SK-N-SH (cell line): ENCODE results near the gene SNAP29. TPM values are rescaled to one million over a fixed set of nuclear protein-coding genes. Genes with fewer than 3 reads are reported as not detected.

Experiments
- CTCF ChIA-PET: fragments of 300-600, 350-600 bp; formaldehyde crosslinking; extraction: SDS; loops from one replicate; lab custom pipeline; 2021; lab: Yijun Ruan, JAX
- POLR2A ChIA-PET: fragments of 350-600 bp; sonication (Branson Sonifier 250); formaldehyde crosslinking; extraction: SDS; loops from one replicate; lab custom pipeline; 2020; ENCODE audit warnings: antibody characterized with exemption, inconsistent platforms; lab: Yijun Ruan, JAX
- DNase-seq: peaks from one replicate; pipeline ENCODE4 v3.0.0; 2012
- H2AFZ ChIP-seq: fragments of 200-600 bp; sonication (generic); 2 replicates; pipeline ENCODE4 v1.8.1; 2016; ENCODE audit warnings: antibody characterized with exemption, mild to moderate bottlenecking, low read depth
- H3F3A ChIP-seq: fragments of 200-600 bp; sonication (generic); replicated peaks from 2 replicates; pipeline ENCODE3; 2016; ENCODE audit warnings: antibody characterized with exemption, mild to moderate bottlenecking; ENCODE audit not compliant: insufficient read depth
- H3K27ac ChIP-seq, 2 experiments: fragments of 200-500 bp in 1 of 2; fragments of 200-600 bp in 1 of 2; sonication (Bioruptor generic) in 1 of 2; sonication (generic), shearing (Covaris generic) in 1 of 2; 2 replicates each; pipeline versions ENCODE4 v1.5.1 to v1.6.1; 2014 to 2016; ENCODE audit warnings: low read depth in 2 of 2, inconsistent platforms in 1 of 2, low read length in 1 of 2, mild to moderate bottlenecking in 1 of 2, mixed read lengths in 1 of 2
- H3K27me3 ChIP-seq: fragments of 200-600 bp; sonication (generic), shearing (Covaris generic); 2 replicates; pipeline ENCODE4 v1.6.1; 2016; ENCODE audit warnings: mixed run types; ENCODE audit not compliant: insufficient read depth
- H3K36me3 ChIP-seq, 2 experiments: fragments of 200-500 bp in 1 of 2; fragments of 200-600 bp in 1 of 2; sonication (Bioruptor generic) in 1 of 2; sonication (generic) in 1 of 2; replicated peaks in 1 of 2; 2 replicates each; pipeline versions ENCODE3 to v1.5.1; 2014 to 2016; ENCODE audit warnings: low read length in 1 of 2, mild to moderate bottlenecking in 1 of 2; ENCODE audit not compliant: insufficient read depth in 2 of 2, control insufficient read depth in 1 of 2
- H3K4me1 ChIP-seq, 2 experiments: fragments of 200-500 bp in 1 of 2; fragments of 200-600 bp in 1 of 2; sonication (Bioruptor generic) in 1 of 2; sonication (generic), shearing (Covaris generic) in 1 of 2; 2 replicates each; pipeline versions ENCODE4 v1.5.1 to v1.6.1; 2014 to 2016; ENCODE audit warnings: low read depth in 1 of 2, low read length in 1 of 2, mixed run types in 1 of 2; ENCODE audit not compliant: insufficient read depth in 2 of 2, control insufficient read depth in 1 of 2
- H3K4me2 ChIP-seq: fragments of 200-600 bp; sonication (generic), shearing (Covaris generic); 2 replicates; pipeline ENCODE4 v1.6.1; 2017; ENCODE audit warnings: mixed run types
- H3K4me3 ChIP-seq, 2 experiments: fragments of 200-500 bp in 1 of 2; fragments of 200-600 bp in 1 of 2; sonication (Bioruptor generic) in 1 of 2; sonication (generic), shearing (Covaris generic) in 1 of 2; 2 replicates each; pipeline versions ENCODE4 v1.5.1 to v1.8.1; 2014 to 2016; ENCODE audit warnings: low read depth in 2 of 2, inconsistent platforms in 1 of 2, low read length in 1 of 2, mild to moderate bottlenecking in 1 of 2, mixed read lengths in 1 of 2, moderate library complexity in 1 of 2
- H3K79me2 ChIP-seq: fragments of 200-600 bp; sonication (generic); 2 replicates; pipeline ENCODE4 v1.8.1; 2017; ENCODE audit warnings: mild to moderate bottlenecking; ENCODE audit not compliant: insufficient read depth
- H3K9ac ChIP-seq: fragments of 200-600 bp; sonication (generic); 2 replicates; pipeline ENCODE4 v1.6.1; 2017; ENCODE audit warnings: mixed run types
- H3K9me2 ChIP-seq: fragments of 200-600 bp; sonication (generic); 2 replicates; pipeline ENCODE4 v1.6.1; 2017; ENCODE audit warnings: mixed run types
- H3K9me3 ChIP-seq: fragments of 200-600 bp; sonication (generic); 2 replicates; pipeline ENCODE4 v1.6.1; 2017; ENCODE audit warnings: mixed run types, mild to moderate bottlenecking, moderate library complexity
- H4K20me1 ChIP-seq: fragments of 200-600 bp; sonication (generic); 2 replicates; pipeline ENCODE4 v1.6.1; 2017; ENCODE audit warnings: mild to moderate bottlenecking, mixed run types; ENCODE audit not compliant: insufficient read depth
- CHD2 ChIP-seq: fragments of 150-350 bp; IDR thresholded peaks from 2 replicates; pipeline ENCODE4 v1.6.1; 2018; ENCODE audit warnings: low read length; ENCODE audit not compliant: partially characterized antibody
- CTCF ChIP-seq: fragments of 200-600 bp; sonication (generic); IDR thresholded peaks from 2 replicates; pipeline ENCODE4 v1.6.1; 2017; ENCODE audit warnings: antibody characterized with exemption, mild to moderate bottlenecking, moderate library complexity
- ELF1 ChIP-seq: IDR thresholded peaks from 2 replicates; pipeline ENCODE4 v1.4.0; 2012
- FOXJ3 ChIP-seq: sonication (generic); formaldehyde crosslinking; IDR thresholded peaks from 2 replicates; pipeline ENCODE4 v1.5.1; 2020; ENCODE audit warnings: mild to moderate bottlenecking, missing genetic modification reagents
- GABPA ChIP-seq: IDR thresholded peaks from 2 replicates; pipeline ENCODE4 v1.4.0; 2012; ENCODE audit warnings: low read depth, mild to moderate bottlenecking
- JUND ChIP-seq: IDR thresholded peaks from 2 replicates; pipeline ENCODE4 v1.4.0; 2012
- MXI1 ChIP-seq: IDR thresholded peaks from 2 replicates; pipeline ENCODE4 v1.6.1; 2012; ENCODE audit warnings: mild to moderate bottlenecking, low read depth, low read length, improper control_type of control experiment
- NRF1 ChIP-seq: IDR thresholded peaks from 2 replicates; pipeline ENCODE4 v1.6.1; 2012; ENCODE audit warnings: low read depth, mild to moderate bottlenecking, low read length
- REST ChIP-seq: IDR thresholded peaks from 2 replicates; pipeline ENCODE4 v1.6.1; 2012; ENCODE audit warnings: mild to moderate bottlenecking, low read depth, low read length, moderate library complexity
- RFX5 ChIP-seq: IDR thresholded peaks from 2 replicates; pipeline ENCODE4 v1.6.1; 2012; ENCODE audit warnings: mild to moderate bottlenecking, improper control_type of control experiment, low read length
- RXRA ChIP-seq: IDR thresholded peaks from 2 replicates; pipeline ENCODE4 v1.4.0; 2012; ENCODE audit warnings: low read depth, mild to moderate bottlenecking, borderline replicate concordance
- SMC3 ChIP-seq: IDR thresholded peaks from 2 replicates; pipeline ENCODE4 v1.6.1; 2012; ENCODE audit warnings: low read depth, low read length, improper control_type of control experiment
- TEAD4 ChIP-seq: IDR thresholded peaks from 2 replicates; pipeline ENCODE4 v1.4.0; 2012; ENCODE audit warnings: mild to moderate bottlenecking, borderline replicate concordance; ENCODE audit not compliant: insufficient read depth
- YY1 ChIP-seq: IDR thresholded peaks from 2 replicates; pipeline ENCODE4 v1.4.0; 2012; ENCODE audit warnings: low read depth, mild to moderate bottlenecking
- WGBS: methylation state at CpG from one replicate; pipeline ENCODE4 v1.1.6; 2017; ENCODE audit warnings: low lambda C conversion rate; 5-methylcytosine and 5-hydroxymethylcytosine counted together
- polyA plus RNA-seq, 3 experiments: library from polyadenylated mRNA; depleted of rRNA; stranded (reverse); fragments of >200 nt; gene quantifications; 2 replicates each; pipeline ENCODE4 v1.2.3, GENCODE V29; 2012
- TF ChIP-seq, protein P1 (sequence below): IDR thresholded peaks from 2 replicates; pipeline ENCODE4; 2012
- TF ChIP-seq, protein P2 (sequence below): fragments of 150-350 bp; IDR thresholded peaks from 2 replicates; pipeline ENCODE4 v1.6.1; 2017; ENCODE audit warnings: antibody characterized with exemption, low read length, low read depth, borderline replicate concordance

Gene SNAP29
- polyA plus RNA-seq, 1 of the 3 experiments (the other 2 are of a cell fraction): 37.3 TPM

DNA sequence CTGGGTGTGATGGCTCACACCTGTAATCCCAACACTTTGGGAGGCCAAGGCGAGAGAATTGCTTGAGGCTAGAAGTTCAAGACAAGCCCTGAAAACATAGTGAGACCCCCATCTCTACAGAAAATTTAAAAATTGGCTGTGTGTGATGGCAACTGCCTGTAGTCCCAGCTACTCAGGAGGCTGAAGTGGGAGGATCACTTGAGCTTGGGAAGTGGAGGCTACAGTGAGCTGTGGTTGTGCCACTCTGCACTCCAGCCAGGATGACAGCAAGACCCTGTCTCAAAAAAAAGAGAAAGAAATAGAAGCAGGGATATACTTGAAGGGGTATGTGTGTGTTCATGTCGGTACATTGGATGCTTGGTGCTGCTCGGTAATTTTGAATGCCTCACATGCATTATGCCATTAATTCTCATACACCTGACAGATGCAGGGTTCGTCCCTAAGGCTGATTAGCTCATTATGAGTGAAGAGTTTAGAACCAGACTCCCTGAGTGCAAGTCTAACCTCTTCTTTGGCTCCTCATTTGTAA lies 72.4 kb downstream of the SNAP29 start:
- Histone ChIP-seq H4K20me1 (peaks cover 92% of the 10 kb centered on the region), H3K4me3 (no peak overlapping the region)
- POLR2A ChIA-PET: no interaction called here

GRCh38 chr22:20933910-20934309 lies 75.1 kb downstream of the SNAP29 start:
- CTCF ChIA-PET: interaction anchor here (0.8 to 3.2 kb wide), 2 partner anchors 11 to 17 kb away, joined by 3 to 13 read pairs; partner anchors contain the start of gene CRKL

More for the DNA sequence above, 72.4 kb downstream of the SNAP29 start:
- H2AFZ ChIP-seq: no peak overlapping the region
- H3K4me2 ChIP-seq: no peak overlapping the region
- no peak for DNase-seq
- no peak overlapping the region for H3K9ac ChIP-seq
- TF ChIP-seq CHD2 (no peak), SMC3 (no peak)
- TF ChIP-seq, protein P1, sequence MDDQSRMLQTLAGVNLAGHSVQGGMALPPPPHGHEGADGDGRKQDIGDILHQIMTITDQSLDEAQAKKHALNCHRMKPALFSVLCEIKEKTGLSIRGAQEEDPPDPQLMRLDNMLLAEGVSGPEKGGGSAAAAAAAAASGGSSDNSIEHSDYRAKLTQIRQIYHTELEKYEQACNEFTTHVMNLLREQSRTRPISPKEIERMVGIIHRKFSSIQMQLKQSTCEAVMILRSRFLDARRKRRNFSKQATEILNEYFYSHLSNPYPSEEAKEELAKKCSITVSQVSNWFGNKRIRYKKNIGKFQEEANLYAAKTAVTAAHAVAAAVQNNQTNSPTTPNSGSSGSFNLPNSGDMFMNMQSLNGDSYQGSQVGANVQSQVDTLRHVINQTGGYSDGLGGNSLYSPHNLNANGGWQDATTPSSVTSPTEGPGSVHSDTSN: no peak
- WGBS: 79% methylated on average over 4 of the region's 4 CpGs
- CTCF ChIA-PET: interaction anchor here (1.1 to 3.2 kb wide), 2 partner anchors 10 to 14 kb away, joined by 3 to 13 read pairs; partner anchors contain the start of gene CRKL
- peaks cover 0 to 1% of the 10 kb centered on the region in 2 experiments; a peak in 1 of 4 replicates for H3K4me1 ChIP-seq
- peaks cover 100% of the 10 kb centered on the region for H3K79me2 ChIP-seq
- H3K27ac ChIP-seq: no peak overlapping the region
- no peaks in the 10 kb centered on the region for H3K27me3 ChIP-seq
- H3F3A ChIP-seq: peaks cover 4% of the 10 kb centered on the region
- H3K9me2 ChIP-seq: no peaks in the 10 kb centered on the region
- peaks cover 3 to 14% of the 10 kb centered on the region in 2 experiments for H3K36me3 ChIP-seq
- H3K9me3 ChIP-seq: no peaks in the 10 kb centered on the region

More at GRCh38 chr22:20933910-20934309, 75.1 kb downstream of the SNAP29 start:
- H3K4me3 ChIP-seq: no peak overlapping the region
- H4K20me1 ChIP-seq: peaks cover 94% of the 10 kb centered on the region
- H3K9me3 ChIP-seq: no peaks in the 10 kb centered on the region
- no peaks in the 10 kb centered on the region for H3K27me3 ChIP-seq
- H3K27ac ChIP-seq: no peak overlapping the region
- H3K4me2 ChIP-seq: no peak overlapping the region
- H3K9ac ChIP-seq: no peak overlapping the region
- no peak overlapping the region for H2AFZ ChIP-seq
- WGBS: 96% methylated on average over 7 of the region's 7 CpGs
- peaks cover 100% of the 10 kb centered on the region for H3K79me2 ChIP-seq
- POLR2A ChIA-PET: no interaction called here
- H3K36me3 ChIP-seq: peaks cover 3 to 29% of the 10 kb centered on the region in 2 experiments
- H3K4me1 ChIP-seq: peaks cover 5 to 9% of the 10 kb centered on the region in 2 experiments; a peak in 2 of 4 replicates
- H3F3A ChIP-seq: peaks cover 11% of the 10 kb centered on the region
- no peaks in the 10 kb centered on the region for H3K9me2 ChIP-seq
- TF ChIP-seq RFX5 (no peak), JUND (no peak), SMC3 (no peak), ELF1 (no peak), REST (no peak), MXI1 (no peak), CTCF (no peak), TEAD4 (no peak), GABPA (no peak), YY1 (no peak), FOXJ3 (CRISPR knock-in tag) (no peak), NRF1 (no peak), RXRA (no peak)
- TF ChIP-seq, protein P2, sequence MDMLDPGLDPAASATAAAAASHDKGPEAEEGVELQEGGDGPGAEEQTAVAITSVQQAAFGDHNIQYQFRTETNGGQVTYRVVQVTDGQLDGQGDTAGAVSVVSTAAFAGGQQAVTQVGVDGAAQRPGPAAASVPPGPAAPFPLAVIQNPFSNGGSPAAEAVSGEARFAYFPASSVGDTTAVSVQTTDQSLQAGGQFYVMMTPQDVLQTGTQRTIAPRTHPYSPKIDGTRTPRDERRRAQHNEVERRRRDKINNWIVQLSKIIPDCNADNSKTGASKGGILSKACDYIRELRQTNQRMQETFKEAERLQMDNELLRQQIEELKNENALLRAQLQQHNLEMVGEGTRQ: no peak
- no peak for DNase-seq
